ENCODE data around the gene BRWD1.

DNA sequence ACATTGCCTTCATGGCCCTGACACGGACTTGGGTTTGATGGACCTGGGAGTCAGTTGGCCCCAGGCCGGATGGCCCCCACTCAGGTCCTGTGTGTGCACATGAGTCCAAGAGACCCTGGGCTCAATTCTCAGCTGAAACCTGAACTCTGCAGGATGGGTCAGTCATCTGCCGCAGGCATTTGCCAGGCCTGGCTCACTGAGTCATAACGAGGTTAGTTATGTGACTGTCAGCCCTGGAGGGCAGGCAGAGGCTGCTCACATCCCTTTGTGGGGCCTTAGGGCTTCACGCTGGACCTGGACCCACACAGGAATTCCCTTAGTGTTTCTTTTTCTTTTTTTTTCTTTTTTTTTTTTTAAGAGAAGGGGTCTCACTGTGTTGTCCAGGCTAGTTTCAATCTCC is 176.7 kb downstream of the BRWD1 start:
- TF ChIP-seq CTCF (IDR thresholded peaks at IDR 0.05) (no peak), POLR2A (IDR thresholded peaks at IDR 0.05) (no peak)
